Measurements from ENCODE around the gene CFAP20DC. TPM values are rescaled to one million over a fixed set of nuclear protein-coding genes. Genes with fewer than 3 reads are reported as not detected.
A peak's percentile ranks its signal among the peaks of the same experiment; 100 is the strongest.

Gene CFAP20DC
- total and polyA plus RNA-seq, 2 donors (not counting 1 experiment from before 2014, with no cell fraction given): 1.9 to 3.8 TPM

DNA sequence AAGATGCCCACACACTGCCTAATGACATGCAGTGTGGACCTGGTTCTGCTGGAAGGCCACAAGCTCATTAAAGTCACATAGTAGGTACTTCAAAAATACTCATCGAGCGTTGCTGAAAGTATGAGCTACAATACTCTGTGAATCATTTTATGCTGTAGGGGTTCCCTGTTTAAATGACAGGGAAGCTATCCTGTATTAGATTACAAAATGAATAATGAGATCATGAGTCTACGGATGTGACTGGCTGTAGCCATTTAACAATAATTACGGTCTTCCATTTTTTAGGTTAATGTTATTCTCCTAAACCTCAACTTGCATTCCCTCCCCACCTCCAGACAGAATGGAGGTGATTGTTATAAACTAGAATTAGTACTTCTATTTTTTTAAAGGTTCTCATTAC, 255.1 kb downstream of the CFAP20DC start:
- Histone ChIP-seq H3K27me3 (ENCODE audit: control insufficient read depth, insufficient read depth, low read length) (no peaks in the 10 kb centered on the region), H3K36me3 (ENCODE audit: control insufficient read depth, insufficient read depth, low read length) (no peaks in the 10 kb centered on the region), H3K4me1 (ENCODE audit: control insufficient read depth, extremely low read depth, insufficient read depth, low read length) (no peaks in the 10 kb centered on the region), H3K4me2 (ENCODE audit: extremely low read depth, insufficient read depth, low read length) (no peak overlapping the region), H3K4me3 (replicated peaks in 1 of 4; ENCODE audit: control extremely low read depth in 1 of 4, insufficient read depth in 1 of 4, low read depth in 3 of 4, low read length in 4 of 4) (no peak overlapping the region), H3K9me3 (ENCODE audit: control insufficient read depth, insufficient read depth, low read depth, low read length) (no peaks in the 10 kb centered on the region), H2AFZ (ENCODE audit: low read length) (no peak overlapping the region), H3K27ac (ENCODE audit: insufficient read depth, low read length) (no peak overlapping the region), H3K9ac (ENCODE audit: insufficient read depth, low read length) (no peak overlapping the region), H3K79me2 (ENCODE audit: control insufficient read depth, insufficient read depth, low read length) (no peaks in the 10 kb centered on the region), H4K20me1 (ENCODE audit: control insufficient read depth, extremely low read depth, insufficient read depth, low read length) (no peaks in the 10 kb centered on the region)
- no peak for DNase-seq (ENCODE audit: low read depth in 2 of 2)
- TF ChIP-seq EZH2 (IDR thresholded peaks at IDR 0.05; ENCODE audit: low read length, missing control alignments): no peak
- TF ChIP-seq, protein P1, sequence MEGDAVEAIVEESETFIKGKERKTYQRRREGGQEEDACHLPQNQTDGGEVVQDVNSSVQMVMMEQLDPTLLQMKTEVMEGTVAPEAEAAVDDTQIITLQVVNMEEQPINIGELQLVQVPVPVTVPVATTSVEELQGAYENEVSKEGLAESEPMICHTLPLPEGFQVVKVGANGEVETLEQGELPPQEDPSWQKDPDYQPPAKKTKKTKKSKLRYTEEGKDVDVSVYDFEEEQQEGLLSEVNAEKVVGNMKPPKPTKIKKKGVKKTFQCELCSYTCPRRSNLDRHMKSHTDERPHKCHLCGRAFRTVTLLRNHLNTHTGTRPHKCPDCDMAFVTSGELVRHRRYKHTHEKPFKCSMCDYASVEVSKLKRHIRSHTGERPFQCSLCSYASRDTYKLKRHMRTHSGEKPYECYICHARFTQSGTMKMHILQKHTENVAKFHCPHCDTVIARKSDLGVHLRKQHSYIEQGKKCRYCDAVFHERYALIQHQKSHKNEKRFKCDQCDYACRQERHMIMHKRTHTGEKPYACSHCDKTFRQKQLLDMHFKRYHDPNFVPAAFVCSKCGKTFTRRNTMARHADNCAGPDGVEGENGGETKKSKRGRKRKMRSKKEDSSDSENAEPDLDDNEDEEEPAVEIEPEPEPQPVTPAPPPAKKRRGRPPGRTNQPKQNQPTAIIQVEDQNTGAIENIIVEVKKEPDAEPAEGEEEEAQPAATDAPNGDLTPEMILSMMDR (conservative IDR thresholded peaks at IDR 0.05 in 1 of 2, IDR thresholded peaks at IDR 0.05 in 1 of 2; ENCODE audit: low read depth in 1 of 2, low read length in 2 of 2): no peak

DNA sequence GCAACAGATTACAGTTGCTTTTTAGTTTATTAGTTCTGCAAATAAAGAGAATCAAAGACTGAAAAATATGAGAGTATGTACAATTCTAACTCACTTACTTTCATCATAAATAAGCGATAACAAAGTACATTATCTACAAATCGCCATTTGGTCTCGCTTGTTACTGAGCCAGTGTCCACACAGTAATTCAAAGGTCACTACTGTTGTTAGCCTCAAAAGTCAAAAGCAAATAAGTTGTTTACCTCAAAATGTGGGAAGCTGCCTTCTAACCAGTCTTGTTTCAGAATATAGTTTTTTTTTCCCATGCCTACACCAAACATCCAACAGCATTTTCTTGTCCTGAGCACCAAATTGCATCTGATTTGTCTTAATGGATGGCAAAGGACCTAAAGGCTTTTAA, 255.9 kb downstream of the CFAP20DC start:
- Histone ChIP-seq H3K36me3 (ENCODE audit: control insufficient read depth, insufficient read depth, low read length) (no peaks in the 10 kb centered on the region), H3K4me1 (ENCODE audit: control insufficient read depth, extremely low read depth, insufficient read depth, low read length) (no peaks in the 10 kb centered on the region)
- TF ChIP-seq EZH2 (IDR thresholded peaks at IDR 0.05; ENCODE audit: low read length, missing control alignments): no peak
- TF ChIP-seq, protein P1 (conservative IDR thresholded peaks at IDR 0.05 in 1 of 2, IDR thresholded peaks at IDR 0.05 in 1 of 2; ENCODE audit: low read depth in 1 of 2, low read length in 2 of 2): no peak

DNA sequence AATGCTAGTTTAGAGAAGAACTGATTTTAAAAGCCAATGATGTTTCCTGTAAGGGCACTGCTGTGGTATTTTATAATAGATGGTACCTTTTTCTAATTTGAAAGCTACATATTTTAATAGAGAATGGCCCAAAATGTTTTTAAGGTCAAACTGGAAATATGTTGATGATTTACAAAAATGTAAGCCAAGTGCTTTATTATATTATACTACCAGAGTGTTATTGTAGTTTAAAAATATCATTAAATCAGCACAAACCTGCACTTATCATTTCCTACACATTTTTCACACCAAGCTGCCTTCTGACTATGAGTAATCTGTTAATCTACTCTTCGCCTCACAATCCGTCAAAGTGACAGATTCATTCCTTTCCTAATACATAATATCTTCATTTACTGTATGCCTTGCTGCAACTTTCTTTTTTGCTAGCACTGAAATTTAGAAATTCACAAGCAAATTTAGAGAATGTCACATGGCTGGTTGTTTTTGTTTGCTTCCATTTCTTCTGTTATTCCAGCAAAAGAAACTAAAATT, 256.8 kb downstream of the CFAP20DC start:
- no peaks in the 10 kb centered on the region for H3K36me3 ChIP-seq (ENCODE audit: control insufficient read depth, insufficient read depth, low read length)
- no peak overlapping the region for H3K4me2 ChIP-seq (ENCODE audit: extremely low read depth, insufficient read depth, low read length)
- H3K9me3 ChIP-seq (ENCODE audit: control insufficient read depth, insufficient read depth, low read depth, low read length): no peaks in the 10 kb centered on the region
- no peaks in the 10 kb centered on the region for H3K79me2 ChIP-seq (ENCODE audit: control insufficient read depth, insufficient read depth, low read length)
- H3K4me3 ChIP-seq (replicated peaks in 1 of 4; ENCODE audit: control extremely low read depth in 1 of 4, insufficient read depth in 1 of 4, low read depth in 3 of 4, low read length in 4 of 4): no peak overlapping the region
- no peaks in the 10 kb centered on the region for H4K20me1 ChIP-seq (ENCODE audit: control insufficient read depth, extremely low read depth, insufficient read depth, low read length)
- H3K4me1 ChIP-seq (ENCODE audit: control insufficient read depth, extremely low read depth, insufficient read depth, low read length): no peaks in the 10 kb centered on the region
- no peak overlapping the region for H3K27ac ChIP-seq (ENCODE audit: insufficient read depth, low read length)
- H2AFZ ChIP-seq (ENCODE audit: low read length): no peak overlapping the region
- H3K9ac ChIP-seq (ENCODE audit: insufficient read depth, low read length): no peak overlapping the region
- TF ChIP-seq, protein P1 (conservative IDR thresholded peaks at IDR 0.05 in 1 of 2, IDR thresholded peaks at IDR 0.05 in 1 of 2; ENCODE audit: low read depth in 1 of 2, low read length in 2 of 2): no peak
- TF ChIP-seq EZH2 (IDR thresholded peaks at IDR 0.05; ENCODE audit: low read length, missing control alignments): no peak
- H3K27me3 ChIP-seq (ENCODE audit: control insufficient read depth, insufficient read depth, low read length): no peaks in the 10 kb centered on the region
- DNase-seq (ENCODE audit: low read depth in 2 of 2): peak in 1 of 2 donors; percentile 71

More for the DNA sequence above, 255.9 kb downstream of the CFAP20DC start:
- no peak overlapping the region for H3K4me3 ChIP-seq (replicated peaks in 1 of 4; ENCODE audit: control extremely low read depth in 1 of 4, insufficient read depth in 1 of 4, low read depth in 3 of 4, low read length in 4 of 4)
- no peak overlapping the region for H3K27ac ChIP-seq (ENCODE audit: insufficient read depth, low read length)
- no peaks in the 10 kb centered on the region for H3K79me2 ChIP-seq (ENCODE audit: control insufficient read depth, insufficient read depth, low read length)
- no peaks in the 10 kb centered on the region for H3K9me3 ChIP-seq (ENCODE audit: control insufficient read depth, insufficient read depth, low read depth, low read length)
- no peak overlapping the region for H2AFZ ChIP-seq (ENCODE audit: low read length)
- DNase-seq (ENCODE audit: low read depth in 2 of 2): no peak
- H4K20me1 ChIP-seq (ENCODE audit: control insufficient read depth, extremely low read depth, insufficient read depth, low read length): no peaks in the 10 kb centered on the region
- H3K9ac ChIP-seq (ENCODE audit: insufficient read depth, low read length): no peak overlapping the region
- no peak overlapping the region for H3K4me2 ChIP-seq (ENCODE audit: extremely low read depth, insufficient read depth, low read length)
- no peaks in the 10 kb centered on the region for H3K27me3 ChIP-seq (ENCODE audit: control insufficient read depth, insufficient read depth, low read length)
